Stimulated activated CD8-positive, alpha-beta memory T cell treated with anti-CD3 and anti-CD28 coated beads, Interleukin-15, amount 100 ng/mL, for 48 hours (primary cell): ENCODE measurements around the gene TSPAN5.

Experiments used
- DNase-seq, 2 donors: peaks; one replicate each; pipeline ENCODE4 v3.0.0-alpha.2; 2020; ENCODE audit warnings: low read depth in 2 of 2

Gene TSPAN5

GRCh38 chr4:98673288-98673644 lies 14.9 kb upstream of the TSPAN5 start:
- no peak for DNase-seq

- DNase-seq = no peak
Measured at GRCh38 chr4:98672583-98673287, 14.3 kb upstream of the TSPAN5 start.

GRCh38 chr4:98671131-98671530 lies 12.7 kb upstream of the TSPAN5 start:
- no peak for DNase-seq

GRCh38 chr4:98670186-98670585 lies 11.8 kb upstream of the TSPAN5 start:
- DNase-seq = no peak

GRCh38 chr4:98669577-98669976 lies 11.2 kb upstream of the TSPAN5 start:
- no peak for DNase-seq

GRCh38 chr4:98664959-98665358 lies 6.5 kb upstream of the TSPAN5 start:
- no peak for DNase-seq

GRCh38 chr4:98663226-98664006 lies 5.0 kb upstream of the TSPAN5 start:
- peak; percentile 63 to 68 for DNase-seq

GRCh38 chr4:98662626-98663225 lies 4.3 kb upstream of the TSPAN5 start:
- no peak for DNase-seq

GRCh38 chr4:98662055-98662453 lies 3.6 kb upstream of the TSPAN5 start:
- DNase-seq = no peak

GRCh38 chr4:98661371-98662054 lies 3.1 kb upstream of the TSPAN5 start:
- no peak for DNase-seq

GRCh38 chr4:98659741-98660462 lies 1.5 kb upstream of the TSPAN5 start:
- no peak for DNase-seq

- DNase-seq = no peak
Measured at GRCh38 chr4:98659106-98659592, 738 bp upstream of the TSPAN5 start.

GRCh38 chr4:98657531-98658286 lies 702 bp downstream of the TSPAN5 start:
- peak in 1 of 2 donors; percentile 21 for DNase-seq

- DNase-seq = no peak
Measured at GRCh38 chr4:98656886-98657285, 1.5 kb downstream of the TSPAN5 start.

GRCh38 chr4:98656443-98656842 lies 2.0 kb downstream of the TSPAN5 start:
- DNase-seq = no peak

GRCh38 chr4:98653890-98654867 lies 4.2 kb downstream of the TSPAN5 start:
- DNase-seq = no peak

GRCh38 chr4:98652996-98653395 lies 5.4 kb downstream of the TSPAN5 start:
- DNase-seq = no peak

GRCh38 chr4:98648602-98649001 lies 9.8 kb downstream of the TSPAN5 start:
- DNase-seq = no peak

- DNase-seq = no peak
Measured at GRCh38 chr4:98646422-98646821, 12.0 kb downstream of the TSPAN5 start.

GRCh38 chr4:98645527-98645926 lies 12.9 kb downstream of the TSPAN5 start:
- no peak for DNase-seq
